HG03558 (cell line): ENCODE data around the gene LRRC26.

ENCODE experiments used
- ATAC-seq: cut with Tn5 transposase; IDR thresholded peaks from one replicate; pipeline ENCODE4 v1.9.1; 2021; ENCODE audit warnings: moderate number of reproducible peaks; ENCODE audit not compliant: unreplicated experiment; ENCODE audit errors: extremely low read depth

The LRRC26 gene

DNA sequence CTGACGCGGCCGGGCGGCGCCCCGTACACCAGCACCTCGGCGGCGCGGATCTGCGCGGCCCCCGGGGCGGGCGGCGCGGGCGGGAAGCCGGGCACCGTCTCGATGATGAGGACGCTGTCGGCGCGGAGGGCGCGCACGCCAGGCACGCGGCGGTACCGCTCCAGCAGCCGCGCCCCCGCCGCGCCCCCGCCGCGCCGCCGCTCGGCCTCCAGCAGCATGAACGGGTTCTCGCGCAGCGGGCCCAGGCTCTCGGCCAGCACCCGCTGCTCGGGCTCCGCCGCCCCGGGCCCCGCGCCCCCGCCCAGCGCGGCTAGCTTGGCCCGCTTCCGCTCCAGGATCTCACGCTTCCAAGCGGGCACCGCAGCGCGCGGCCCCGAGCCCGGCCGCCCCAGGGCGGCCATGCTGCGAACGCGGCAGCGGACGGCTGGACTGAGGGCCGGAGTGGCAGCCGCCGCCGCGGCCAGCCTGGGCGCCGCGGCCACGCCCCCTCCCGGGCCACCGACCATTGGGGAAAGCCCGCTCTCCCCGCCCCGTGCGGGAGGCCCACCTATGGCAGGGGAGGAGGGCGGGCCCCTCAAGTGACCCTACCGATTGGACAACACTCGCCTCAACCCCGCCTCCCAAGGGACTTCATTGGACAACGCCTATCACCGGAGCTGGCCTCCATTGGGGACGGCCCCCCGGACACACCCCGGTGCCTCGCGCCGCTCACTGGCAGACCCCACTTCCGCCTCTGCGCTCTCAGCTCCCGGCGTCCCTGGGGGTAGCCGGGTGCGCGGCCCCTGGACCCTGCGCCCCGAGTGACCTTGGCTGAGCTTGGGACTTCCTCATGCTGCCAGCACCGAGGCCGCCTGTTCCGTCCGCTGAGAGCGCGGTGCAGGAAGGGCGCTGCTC, 30.7 kb upstream of the LRRC26 start, which contains the start of gene TPRN:
TPRN (minus strand) TSS at position 431 of the 894 bp plus-strand sequence; CDS start at position 401, 30 bp downstream.
- ATAC-seq = peak; percentile 56

DNA sequence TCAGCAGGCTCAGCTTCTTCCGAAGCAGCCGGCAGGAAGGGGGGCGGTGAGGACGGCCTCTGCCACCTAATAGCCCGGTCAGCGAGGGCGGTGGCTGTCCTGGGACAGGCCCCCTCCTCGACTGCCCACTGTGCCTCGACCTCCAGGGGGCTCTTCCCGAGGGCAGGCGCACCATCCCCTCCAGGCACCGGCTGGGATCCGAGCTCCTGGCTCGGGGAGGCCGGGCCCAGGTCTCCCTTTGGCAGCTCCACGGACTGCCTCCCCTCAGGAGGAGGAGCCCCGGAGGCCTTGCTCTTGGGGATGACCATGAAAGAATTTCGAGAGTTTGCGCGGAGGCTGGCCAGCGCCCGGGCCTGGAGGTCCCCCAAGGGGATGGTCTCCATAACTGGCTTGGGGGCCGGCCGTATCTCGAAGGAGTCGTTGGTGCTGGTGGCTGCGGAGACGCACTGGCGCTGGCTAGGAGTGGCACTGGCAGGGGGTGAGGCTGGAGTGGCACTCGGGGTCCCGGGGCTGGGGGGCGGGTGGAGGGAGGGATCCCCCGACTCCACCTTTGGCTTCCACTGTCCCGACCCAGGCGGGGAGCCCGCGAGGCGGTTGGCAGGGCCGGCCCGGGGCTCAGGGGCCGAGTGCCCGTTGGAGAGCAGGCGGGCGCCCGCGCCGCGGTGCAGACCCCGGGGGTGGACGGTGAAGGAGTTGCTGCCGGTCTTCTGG, 29.7 kb upstream of the LRRC26 start:
- no peak for ATAC-seq

DNA sequence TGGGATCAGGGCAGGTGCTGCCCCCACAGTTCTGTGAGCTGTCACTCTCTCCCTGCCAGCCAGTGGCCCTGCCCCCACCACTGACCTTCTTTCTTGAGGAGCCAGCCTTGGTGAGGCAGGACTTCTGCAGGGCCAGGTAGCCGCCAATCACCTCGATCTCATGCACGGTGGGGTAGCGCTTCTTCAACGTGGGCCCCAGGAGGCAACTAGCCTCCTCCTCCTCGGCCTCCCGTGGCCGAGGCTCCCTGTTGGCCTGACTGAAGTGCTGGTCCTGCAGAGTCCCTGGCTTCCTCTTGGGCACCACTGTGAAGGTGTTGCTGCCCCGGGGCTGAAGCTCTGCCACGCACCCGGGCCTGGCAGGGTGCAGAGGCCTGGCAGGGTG, 29.0 kb upstream of the LRRC26 start:
- ATAC-seq = no peak

DNA sequence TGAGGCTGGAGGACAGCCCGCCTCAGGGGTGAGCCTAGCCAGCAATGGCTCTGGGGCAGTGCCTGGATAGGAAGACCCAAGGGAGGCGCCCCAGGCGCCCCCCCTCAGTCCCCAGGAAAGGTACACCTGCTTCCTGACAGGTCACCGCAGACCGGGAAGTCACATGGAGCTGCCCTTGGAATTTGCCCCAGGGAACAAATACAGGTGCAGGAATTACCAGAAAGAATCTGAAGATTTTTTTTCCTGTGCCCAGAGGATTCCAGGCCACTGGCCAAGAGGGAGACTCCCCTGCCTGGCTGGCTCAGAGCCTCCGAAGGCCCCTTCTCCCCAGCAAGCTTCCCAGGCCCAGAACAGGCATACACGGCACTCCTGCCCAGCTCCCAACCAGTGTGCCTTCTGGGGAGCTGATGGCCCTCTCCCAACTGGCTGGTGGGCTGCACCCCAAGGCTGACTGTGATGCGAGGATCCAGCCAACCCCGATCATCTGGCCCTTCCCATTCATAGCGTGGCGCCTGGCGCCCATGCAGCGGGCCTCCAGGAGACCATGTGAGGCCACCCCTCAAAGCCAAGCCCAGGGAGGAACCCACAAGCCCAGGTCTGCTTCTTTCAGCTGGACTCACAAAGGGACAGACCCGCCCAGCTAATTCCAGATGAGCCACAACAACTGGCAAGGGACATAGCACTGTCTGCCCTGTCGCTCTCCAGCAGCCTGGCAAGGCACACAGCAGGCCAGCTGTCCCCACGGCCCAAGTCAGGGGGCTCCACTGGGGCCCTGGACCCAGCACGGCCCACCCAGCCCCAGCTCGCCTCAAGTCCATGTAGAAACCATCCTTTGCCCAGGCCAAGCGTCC, 28.4 kb upstream of the LRRC26 start:
- ATAC-seq = no peak

DNA sequence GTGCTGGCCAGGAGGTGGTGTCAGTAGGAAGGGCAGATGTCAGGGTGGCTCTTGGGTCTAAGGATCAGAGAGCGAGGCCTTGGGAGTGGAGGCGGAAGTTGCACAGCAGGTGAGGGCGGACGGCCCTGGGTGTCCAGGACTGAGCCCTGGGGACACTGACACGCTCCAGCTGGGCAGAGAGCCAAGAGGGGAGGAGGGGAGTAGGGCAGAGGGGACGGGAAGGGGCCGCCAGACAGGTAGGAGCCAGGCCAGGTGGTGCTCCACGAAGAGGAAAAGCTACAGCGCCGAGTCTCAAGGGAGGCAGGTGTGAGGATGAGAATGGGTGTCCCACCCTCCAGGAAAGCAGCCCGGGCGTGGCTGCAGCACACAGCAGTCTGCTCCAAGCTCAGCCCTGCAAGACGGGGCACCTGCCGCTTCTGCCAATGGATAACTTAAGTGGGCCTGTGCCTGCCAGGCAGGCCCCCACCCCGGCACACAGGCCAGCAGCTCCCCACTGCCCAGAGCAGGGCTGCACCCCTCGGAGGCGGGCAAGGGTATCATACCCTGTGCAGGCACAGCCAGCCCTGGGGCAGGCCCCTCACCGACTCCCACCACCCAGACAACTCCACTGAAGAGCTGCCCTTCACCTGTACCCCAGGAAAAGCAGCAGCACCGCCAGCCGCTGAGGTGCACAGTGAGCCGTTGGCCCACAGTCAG, 25.8 kb upstream of the LRRC26 start:
- ATAC-seq = no peak

DNA sequence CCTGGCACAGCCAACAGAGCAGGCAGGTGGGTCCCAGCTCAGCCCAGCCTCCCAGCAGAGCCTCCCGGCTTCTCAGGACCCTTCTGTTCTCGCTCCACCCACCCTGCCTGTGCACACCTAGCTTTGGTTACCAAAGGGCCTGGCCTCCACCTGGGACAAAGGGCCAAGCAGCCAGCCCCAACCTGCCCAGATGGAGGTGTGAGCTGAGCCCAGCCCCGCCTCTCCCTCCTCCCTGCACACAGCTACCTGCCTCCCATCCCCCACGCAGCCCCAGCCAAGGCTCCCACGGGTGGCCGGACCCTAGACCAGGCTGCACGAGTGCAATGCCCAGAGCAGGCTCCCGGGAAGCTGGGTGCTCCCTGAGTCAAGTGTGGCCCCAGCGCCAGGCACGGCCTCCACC, 25.1 kb upstream of the LRRC26 start:
- ATAC-seq = no peak

DNA sequence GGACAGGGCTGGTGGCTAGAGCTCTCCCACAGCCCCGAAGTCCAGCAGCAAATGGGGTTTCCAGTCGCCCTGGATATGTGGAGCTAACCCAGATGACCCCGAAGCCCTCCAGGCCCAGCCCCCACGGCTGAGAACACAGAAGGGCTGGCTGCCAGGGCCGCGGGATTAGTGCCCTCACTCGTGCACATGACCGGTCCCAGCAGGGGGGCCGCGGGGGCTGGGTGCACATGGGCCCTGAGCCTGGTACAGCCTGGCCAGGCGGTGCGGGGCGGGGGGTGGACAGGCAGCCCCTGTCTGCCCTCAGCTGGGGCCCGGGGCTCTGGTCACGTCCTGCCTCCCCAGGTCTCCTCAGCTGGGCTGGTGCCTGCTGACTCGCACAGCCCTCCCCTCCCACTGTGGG, 24.5 kb upstream of the LRRC26 start:
- no peak for ATAC-seq

DNA sequence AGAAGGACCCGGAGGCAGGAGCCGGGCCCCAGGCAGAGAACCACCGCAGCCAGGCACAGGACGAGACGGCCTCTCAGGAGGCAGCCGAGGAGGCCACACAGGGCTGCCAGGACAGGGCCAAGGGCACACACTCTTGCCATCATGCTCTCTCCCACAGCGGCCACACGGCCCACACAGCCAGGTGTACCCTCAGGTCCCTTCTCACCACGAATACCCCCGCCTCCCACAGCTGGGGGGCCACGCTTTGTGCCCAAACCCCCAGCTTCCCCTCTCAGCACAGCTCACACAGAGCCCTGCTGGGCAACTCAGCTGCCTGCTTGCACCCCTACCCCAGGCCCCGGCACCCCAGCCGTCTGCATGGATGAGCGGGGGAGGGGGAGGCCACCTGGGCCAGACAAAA, 23.9 kb upstream of the LRRC26 start:
- no peak for ATAC-seq

DNA sequence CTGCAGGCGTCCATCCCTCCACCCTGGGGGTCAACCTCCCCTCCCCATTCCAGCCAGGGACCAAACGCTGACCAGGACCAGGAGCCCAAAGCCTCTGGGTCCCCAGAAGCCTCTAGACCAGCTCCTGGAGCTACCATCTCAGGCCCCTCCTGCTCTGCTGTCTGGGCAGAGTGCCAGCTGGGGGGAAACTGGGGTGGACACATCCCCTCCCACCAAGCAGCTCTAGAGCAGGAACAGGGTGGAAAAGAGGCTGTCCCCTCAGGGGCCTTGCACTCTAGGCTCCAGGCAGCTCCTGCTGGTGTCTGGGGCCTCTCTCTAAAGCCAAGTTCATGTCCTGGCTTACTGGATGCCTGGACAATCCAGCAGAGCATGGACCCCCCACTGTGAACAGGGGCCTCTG, 23.0 kb upstream of the LRRC26 start:
- ATAC-seq = no peak

DNA sequence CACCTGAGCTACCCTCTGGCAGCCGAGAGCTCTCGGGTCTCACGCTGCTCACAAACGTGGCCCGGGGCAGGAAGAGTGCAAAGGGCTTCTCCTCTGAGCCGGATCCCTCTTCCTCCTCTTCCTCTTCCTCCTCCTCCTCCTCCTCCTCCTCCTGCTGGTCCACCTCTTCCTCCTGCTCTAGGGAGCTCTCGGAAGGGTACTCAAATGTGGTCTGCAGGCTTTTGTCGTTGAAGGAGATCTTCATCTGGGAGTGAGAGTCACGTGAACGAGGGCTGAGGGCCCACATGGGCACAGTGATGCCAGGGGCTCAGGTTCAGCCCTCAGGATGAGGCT, 22.6 kb upstream of the LRRC26 start:
- no peak for ATAC-seq

DNA sequence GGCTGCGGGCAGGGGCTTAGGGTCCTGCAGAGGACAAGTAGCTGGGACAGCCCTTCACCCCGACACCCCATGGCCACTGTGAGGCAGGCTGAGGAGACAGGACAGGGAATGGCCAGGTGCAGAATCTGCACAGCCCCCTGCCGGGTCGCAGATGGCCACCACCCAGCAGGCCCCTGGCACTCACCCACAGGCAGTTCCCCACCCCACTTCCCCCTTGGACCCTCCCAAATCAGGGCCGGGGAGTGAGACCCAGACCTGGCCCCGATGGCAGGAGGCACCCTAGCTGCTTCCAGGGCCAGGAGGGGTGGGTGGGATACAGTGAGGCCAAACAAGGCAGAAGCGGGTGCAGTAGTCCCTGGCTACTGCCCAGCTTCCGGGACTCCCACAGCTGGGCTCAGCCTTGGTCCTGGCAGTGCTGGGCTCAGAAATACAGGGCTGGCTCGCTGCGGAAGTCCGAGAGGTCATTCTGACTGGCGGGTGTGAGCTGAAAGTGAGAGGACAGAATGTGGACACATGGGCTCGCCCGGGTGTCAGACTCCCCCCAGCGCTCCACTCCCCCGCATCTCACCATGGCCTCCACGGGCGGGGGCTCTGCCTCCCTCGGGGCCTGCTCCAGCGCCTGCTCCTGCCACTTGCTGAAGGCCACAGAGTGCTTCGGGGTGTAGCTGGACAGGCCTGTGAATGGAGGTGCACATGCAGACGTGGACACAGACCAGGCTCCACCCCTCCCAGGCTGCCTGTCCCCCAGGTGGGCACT, 22.0 kb upstream of the LRRC26 start:
- ATAC-seq = no peak

DNA sequence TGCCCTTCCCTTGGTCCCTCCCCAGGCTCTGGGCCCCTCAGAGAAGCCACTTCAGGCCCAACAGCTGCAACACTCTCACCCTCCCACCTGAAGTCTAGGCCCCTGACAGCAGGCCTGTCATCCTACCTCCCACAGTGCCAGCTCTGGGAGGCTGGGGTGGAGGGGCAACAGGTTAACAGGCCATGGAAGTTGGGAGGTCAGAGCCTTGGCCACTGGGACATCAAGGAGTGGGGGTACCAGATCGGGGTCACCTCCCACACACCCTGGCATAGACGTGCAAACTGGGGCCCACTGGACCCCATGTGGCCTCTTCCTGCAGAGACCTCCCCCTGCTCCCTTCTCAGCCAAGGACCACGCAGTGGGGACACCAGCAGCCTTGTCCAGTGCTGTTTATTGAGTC, 21.4 kb upstream of the LRRC26 start:
- no peak for ATAC-seq

DNA sequence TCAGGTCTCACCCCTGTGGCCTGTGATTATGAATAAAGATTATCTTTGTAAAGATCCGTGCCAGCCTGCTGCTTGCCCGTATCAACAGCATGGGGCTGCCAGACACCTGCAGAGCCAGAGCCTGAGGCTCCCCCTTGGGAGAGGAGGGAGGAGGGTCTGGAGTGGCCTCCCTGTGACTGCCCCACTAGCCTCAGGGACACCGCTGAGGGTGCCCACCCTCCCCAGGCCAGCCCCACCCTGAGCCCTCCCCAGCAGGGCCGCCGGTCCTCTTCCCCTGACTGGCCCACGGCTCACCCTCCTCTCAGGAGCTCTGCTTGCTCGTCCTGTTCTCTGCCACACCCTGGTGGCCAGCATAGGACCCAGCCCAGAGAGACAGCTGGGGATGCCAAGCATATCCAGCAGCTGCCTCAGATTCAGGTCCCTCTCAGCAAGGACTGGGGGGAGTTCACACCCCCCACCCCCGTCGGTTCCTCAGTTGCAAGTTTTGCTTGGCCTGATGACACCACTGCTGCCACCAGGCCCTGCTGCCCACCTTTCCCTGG, 20.5 kb upstream of the LRRC26 start:
- ATAC-seq = no peak

DNA sequence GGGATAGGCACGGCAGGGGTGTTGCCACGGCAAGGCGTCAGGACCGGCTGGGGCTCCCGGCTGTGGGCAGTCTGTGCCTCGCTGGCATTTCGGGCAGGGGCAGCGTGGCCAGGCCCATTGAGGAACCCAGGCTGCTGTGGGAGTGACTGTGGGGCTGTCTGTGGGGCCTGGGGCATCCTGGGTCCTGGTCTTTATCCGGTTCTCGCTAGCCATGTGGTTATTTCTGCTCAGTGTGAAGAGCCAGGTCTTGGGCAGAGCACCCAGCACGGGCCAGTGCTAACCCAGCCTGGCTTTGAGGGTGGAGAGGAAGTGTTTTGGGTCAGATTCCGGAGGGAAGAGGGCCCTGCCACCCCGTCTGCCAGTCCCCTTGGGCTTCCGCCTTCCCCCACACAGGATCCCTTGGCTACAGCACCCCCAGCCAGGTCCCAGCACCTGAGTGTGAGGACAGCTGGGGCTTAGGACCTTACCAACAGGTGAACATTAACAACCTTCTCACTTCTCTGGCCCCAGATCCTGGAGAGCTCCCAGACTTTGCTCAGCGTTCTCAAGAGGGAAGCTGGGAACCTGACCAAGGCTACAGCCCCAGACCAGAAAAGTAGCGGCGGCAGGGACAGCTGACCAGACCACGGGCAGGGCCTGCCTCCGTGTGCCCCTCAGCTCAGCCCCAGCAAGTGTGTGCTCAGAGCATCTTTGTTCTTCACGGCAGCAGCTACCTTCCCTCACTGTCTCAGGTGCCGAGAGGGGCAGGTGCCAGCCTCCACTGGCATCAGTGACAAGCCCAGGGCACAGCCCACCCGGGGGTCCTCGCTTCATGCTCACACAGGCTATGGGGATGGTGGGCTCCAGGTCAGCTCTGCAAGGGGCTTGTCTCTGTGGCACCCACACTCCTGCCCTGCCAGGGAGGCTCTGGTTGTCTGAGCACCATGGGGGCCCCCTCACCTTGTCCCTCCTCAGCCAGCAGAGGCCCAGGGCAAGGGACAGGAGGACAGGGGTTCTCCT, 19.7 kb upstream of the LRRC26 start:
- ATAC-seq = no peak

DNA sequence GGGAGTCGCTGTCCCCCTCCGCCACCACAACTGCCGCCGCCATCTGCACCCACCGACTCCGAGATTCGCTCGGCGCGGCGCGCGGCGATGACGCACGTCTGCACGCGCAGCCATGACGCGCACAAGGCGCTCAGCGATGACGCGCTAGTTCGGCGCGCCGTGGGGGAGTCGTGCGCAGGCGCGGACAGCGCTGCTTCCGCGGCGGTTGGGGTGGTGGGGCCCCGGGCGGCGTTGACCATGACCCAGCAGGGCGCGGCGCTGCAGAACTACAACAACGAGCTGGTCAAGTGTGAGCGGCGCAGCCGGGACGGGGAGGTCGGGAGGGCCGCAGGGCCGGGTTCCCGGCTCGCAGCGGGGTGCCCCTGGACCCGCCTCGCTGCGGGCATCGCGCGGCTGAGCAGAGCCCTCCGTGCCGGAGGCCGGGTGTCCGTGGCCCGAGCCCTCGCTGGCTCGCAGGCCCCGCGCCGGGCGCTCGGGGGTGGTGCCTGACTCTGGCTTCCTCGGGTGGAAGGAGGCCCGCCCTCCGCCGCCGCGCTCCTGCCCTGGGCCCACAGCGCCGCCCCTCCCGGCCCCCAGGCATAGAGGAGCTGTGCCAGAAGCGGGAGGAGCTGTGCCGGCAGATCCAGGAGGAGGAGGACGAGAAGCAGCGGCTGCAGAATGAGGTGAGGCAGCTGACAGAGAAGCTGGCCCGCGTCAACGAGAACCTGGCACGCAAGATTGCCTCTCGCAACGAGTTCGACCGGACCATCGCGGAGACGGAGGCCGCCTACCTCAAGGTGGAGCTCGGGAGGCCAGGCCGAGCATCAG, 18.8 kb upstream of the LRRC26 start, which contains the start of the genes ANAPC2 and SSNA1:
ANAPC2 (minus strand) TSS at position 71 of the 807 bp plus-strand sequence; CDS start at position 43, 28 bp downstream.
SSNA1 (plus strand) TSS at position 187 of the 807 bp plus-strand sequence; CDS start at position 238, 51 bp downstream.
- ATAC-seq = peak; percentile 63

DNA sequence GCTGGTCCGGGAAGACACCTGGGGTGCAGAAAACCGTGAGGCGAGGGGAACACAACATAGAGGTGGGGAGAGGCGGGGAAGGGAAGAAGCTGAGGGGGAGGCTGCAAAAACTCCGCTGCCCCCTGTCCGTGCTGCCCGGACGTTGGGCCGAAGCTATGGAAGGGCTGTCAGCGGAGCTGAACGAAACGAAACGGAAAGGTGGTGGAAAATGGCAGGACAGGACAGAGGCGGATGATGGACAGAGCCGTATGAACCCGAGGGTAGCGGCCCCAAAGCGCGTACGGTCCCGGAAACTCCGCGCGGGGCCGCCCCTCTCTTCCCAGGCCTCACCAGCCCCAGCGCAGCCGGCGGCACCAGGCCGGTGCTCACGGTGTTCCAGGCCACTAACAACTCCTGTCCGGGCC, 18.2 kb upstream of the LRRC26 start:
- ATAC-seq = no peak

DNA sequence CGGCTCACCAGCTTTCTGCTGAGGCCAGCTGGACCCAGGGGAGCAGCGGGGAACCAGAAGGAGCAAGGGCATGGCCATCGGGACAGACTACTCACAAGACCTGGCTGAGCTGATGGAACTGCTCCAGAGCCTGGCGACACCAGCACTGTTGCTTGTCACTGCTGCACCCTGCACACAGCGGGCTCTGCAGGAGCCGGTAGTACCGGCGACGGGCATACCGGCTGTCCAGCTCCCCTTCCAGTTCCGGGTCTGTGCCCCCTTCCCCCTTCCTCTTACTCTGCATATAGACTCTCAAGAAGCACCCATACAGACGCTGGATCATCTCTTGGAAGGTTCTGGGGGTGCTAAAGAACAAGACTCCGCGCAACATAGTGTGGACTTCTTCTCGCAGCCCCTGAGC, 17.5 kb upstream of the LRRC26 start:
- ATAC-seq = no peak
